Lung (tissue), 12 donors: ENCODE results near the gene SLC38A10. TPM values are rescaled to one million over a fixed set of nuclear protein-coding genes. Genes with fewer than 3 reads are reported as not detected.
A peak's percentile ranks its signal among the peaks of the same experiment; 100 is the strongest.

Experiments used
- ATAC-seq: fragments of 200-7000 bp; cut with Tn5 transposase; one replicate; pipeline ENCODE4 v1.9.1; 2020; ENCODE audit warnings: moderate number of reproducible peaks; ENCODE audit not compliant: insufficient read depth, low FRiP score
- DNase-seq, 3 donors: peaks; one replicate each; pipeline ENCODE4 v3.0.0-alpha.2; 2013 to 2017
- H3K27ac ChIP-seq, 2 donors: one replicate each; pipeline ENCODE4 v1.5.1; 2013; ENCODE audit warnings: mild to moderate bottlenecking in 2 of 2, moderate library complexity in 2 of 2, control low read depth in 1 of 2, inconsistent platforms in 1 of 2, low read depth in 1 of 2, low read length in 1 of 2
- H3K27me3 ChIP-seq, 3 donors: one replicate each; pipeline ENCODE4 v1.5.1; 2013; ENCODE audit warnings: low read length in 2 of 3; ENCODE audit not compliant: control insufficient read depth in 3 of 3, insufficient read depth in 3 of 3
- H3K36me3 ChIP-seq, 4 donors: one replicate each; pipeline ENCODE4 v1.5.1; 2013; ENCODE audit warnings: low read length in 4 of 4, mild to moderate bottlenecking in 1 of 4, moderate library complexity in 1 of 4; ENCODE audit not compliant: control insufficient read depth in 4 of 4, insufficient read depth in 4 of 4
- H3K4me1 ChIP-seq, 5 donors: one replicate each; pipeline ENCODE4 v1.5.1; 2013; ENCODE audit warnings: low read length in 5 of 5, mild to moderate bottlenecking in 2 of 5, moderate library complexity in 1 of 5; ENCODE audit not compliant: control insufficient read depth in 5 of 5, insufficient read depth in 5 of 5
- H3K4me3 ChIP-seq: one replicate; pipeline ENCODE4 v1.5.1; 2013; ENCODE audit warnings: mild to moderate bottlenecking, control low read depth, moderate library complexity
- H3K9ac ChIP-seq, 2 donors: one replicate each; pipeline ENCODE4 v1.5.1; 2013; ENCODE audit warnings: low read length in 2 of 2, control low read depth in 1 of 2; ENCODE audit not compliant: insufficient read depth in 1 of 2
- H3K9me3 ChIP-seq, 4 donors: one replicate each; pipeline ENCODE4 v1.5.1; 2013; ENCODE audit warnings: low read length in 3 of 4, mild to moderate bottlenecking in 1 of 4, moderate library complexity in 1 of 4; ENCODE audit not compliant: control insufficient read depth in 4 of 4, insufficient read depth in 3 of 4
- CTCF ChIP-seq: IDR thresholded peaks from 2 replicates; pipeline ENCODE4 v1.5.1; 2012; ENCODE audit warnings: mild to moderate bottlenecking; ENCODE audit errors: control extremely low read depth, extremely low read depth
- WGBS, 2 donors: extraction: QIAGEN DNeasy Blood & Tissue Kit; methylation state at CpG; one replicate each; pipeline ENCODE4 v1.1.7; 2013; 5-methylcytosine and 5-hydroxymethylcytosine counted together
- polyA plus RNA-seq, 2 donors: library from polyadenylated mRNA; stranded (reverse); fragments of 200-250 nt; gene quantifications; one replicate each; pipeline ENCODE4 v1.2.1, GENCODE V29; 2013
- total RNA-seq, 2 donors: library from RNA; depleted of rRNA in 1 of 2; stranded (reverse); fragments of >200 nt in 1 of 2; gene quantifications; one replicate each; pipeline ENCODE4 v1.2.1, GENCODE V29; 2014 to 2021
- donor health status: control.
- donor health status: control.
- donor health status: Bipolar disorder and iron deficiency.
- donor health status: healthy.
- donor health status: DM: yes; HTN: yes; CAD: no.

Gene SLC38A10
- total and polyA plus RNA-seq, 4 donors = 56.0 to 127 (median 82.4) TPM

- ATAC-seq (no peak), DNase-seq (no peak)
- H3K4me3 ChIP-seq = no peak overlapping the region
- no peak for TF ChIP-seq CTCF
- H3K27me3 ChIP-seq = no peaks in the 10 kb centered on the region
- peaks cover 0 to 13% (median 0%) of the 10 kb centered on the region in 5 donors for H3K4me1 ChIP-seq
- H3K9ac ChIP-seq = no peak overlapping the region
- 83 to 86% methylated on average over 22 of the region's 22 CpGs for WGBS, 2 donors
- no peaks in the 10 kb centered on the region for H3K9me3 ChIP-seq
- H3K36me3 ChIP-seq = peaks cover 0 to 19% (median 2%) of the 10 kb centered on the region in 4 donors
- H3K27ac ChIP-seq = peak overlapping the region in 1 of 2 donors; percentile 8
These were observed 96.2 kb downstream of the SLC38A10 start for GRCh38 chr17:81198826-81199481.

- Histone ChIP-seq H3K4me1 (peaks cover 0 to 19% (median 0%) of the 10 kb centered on the region in 5 donors), H3K36me3 (peaks cover 0 to 15% (median 2%) of the 10 kb centered on the region in 4 donors), H3K27me3 (no peaks in the 10 kb centered on the region), H3K27ac (no peak overlapping the region), H3K9ac (no peak overlapping the region), H3K9me3 (no peaks in the 10 kb centered on the region), H3K4me3 (no peak overlapping the region)
- ATAC-seq (no peak), DNase-seq (no peak)
- no peak for TF ChIP-seq CTCF
- WGBS, 2 donors = 86 to 88% methylated on average over 18 to 21 of the region's 21 CpGs
These were observed 97.1 kb downstream of the SLC38A10 start for GRCh38 chr17:81197831-81198490.

- no peak for ATAC-seq
- Histone ChIP-seq H3K27ac (no peak overlapping the region), H3K9ac (no peak overlapping the region), H3K4me1 (peaks cover 0 to 19% (median 0%) of the 10 kb centered on the region in 5 donors), H3K36me3 (peaks cover 0 to 13% (median 2%) of the 10 kb centered on the region in 4 donors), H3K27me3 (no peaks in the 10 kb centered on the region), H3K9me3 (no peaks in the 10 kb centered on the region), H3K4me3 (no peak overlapping the region)
- DNase-seq = no peak
- no peak for TF ChIP-seq CTCF
- WGBS, 2 donors = 70 to 76% methylated on average over 12 to 14 of the region's 14 CpGs
These were observed 97.7 kb downstream of the SLC38A10 start for GRCh38 chr17:81197409-81197795.
